ENCODE measurements around the gene RPL21. TPM values are rescaled to one million over a fixed set of nuclear protein-coding genes. Genes with fewer than 3 reads are reported as not detected.
"Not testable (repeated sequence)": the region's sequence is repeated elsewhere in the genome, so short reads cannot be mapped to it uniquely, and the experiment has no call there.

The RPL21 gene
- total RNA-seq, 1 donor from 2014 or later, result 1,245 TPM

DNA sequence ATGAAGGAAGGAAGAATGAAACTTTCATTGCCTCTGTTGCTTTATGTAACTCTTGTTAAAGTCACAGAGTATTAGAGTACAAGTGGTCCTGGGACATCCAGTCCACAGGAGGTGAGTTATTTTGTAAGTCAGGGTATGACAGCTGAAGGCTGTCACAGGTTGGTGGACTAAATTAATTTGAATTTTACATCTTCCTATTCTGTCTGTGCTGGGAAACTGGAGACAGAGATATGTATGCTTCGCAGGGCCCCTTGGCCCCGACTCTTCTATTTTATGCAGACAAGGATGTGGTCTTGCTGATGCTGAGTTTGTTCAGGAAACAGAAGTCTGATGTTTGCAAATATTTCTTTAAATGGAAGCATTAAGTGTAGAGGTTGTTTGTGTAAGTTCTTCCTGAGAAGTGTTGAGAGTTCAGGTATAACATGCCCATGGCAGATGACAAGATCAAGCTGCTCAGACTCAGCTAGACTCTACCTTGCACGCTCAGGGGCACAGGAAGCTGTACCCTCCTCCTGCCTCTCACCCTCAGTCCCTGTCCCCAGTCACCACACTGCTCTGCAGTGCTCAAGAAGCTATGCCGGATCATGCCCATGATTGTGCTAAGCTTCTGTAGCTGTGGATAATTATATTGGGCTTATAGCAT, 42.6 kb downstream of the RPL21 start:
- no peak for TF ChIP-seq CTCF (IDR thresholded peaks at IDR 0.05; ENCODE audit: insufficient read depth, low read length, poor library complexity, severe bottlenecking)
- DNase-seq (ENCODE audit: low read depth), result no peak
- Histone ChIP-seq H3K27me3 (ENCODE audit: control insufficient read depth, insufficient read depth, low read length) (peaks cover 5% of the 10 kb centered on the region), H3K36me3 (ENCODE audit: control insufficient read depth, insufficient read depth, low read length) (no peaks in the 10 kb centered on the region), H3K4me3 (ENCODE audit: low read depth, low read length) (no peak overlapping the region)

DNA sequence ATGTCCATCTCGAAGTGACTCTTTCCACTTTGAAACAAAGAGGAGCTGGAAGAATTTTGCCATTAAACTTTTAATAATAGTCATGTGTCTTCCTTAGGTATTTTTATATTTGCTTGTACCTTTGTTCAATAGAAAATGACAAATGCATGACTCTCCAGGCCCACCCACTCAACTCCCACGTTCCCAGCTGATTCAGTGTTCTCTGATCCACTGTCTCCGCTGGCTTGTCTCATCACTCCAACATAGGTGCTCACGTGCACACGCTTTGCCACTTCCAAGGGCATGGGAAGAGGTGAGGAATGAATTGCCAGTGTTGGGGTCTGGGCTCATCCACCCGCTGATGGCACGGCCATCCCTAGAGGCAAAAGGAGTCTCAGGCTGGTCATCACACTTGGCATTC, 43.7 kb downstream of the RPL21 start:
- Histone ChIP-seq H3K27me3 (ENCODE audit: control insufficient read depth, insufficient read depth, low read length) (peaks cover 5% of the 10 kb centered on the region), H3K36me3 (ENCODE audit: control insufficient read depth, insufficient read depth, low read length) (no peaks in the 10 kb centered on the region), H3K4me3 (ENCODE audit: low read depth, low read length) (no peak overlapping the region)
- DNase-seq (ENCODE audit: low read depth), result no peak
- TF ChIP-seq CTCF (IDR thresholded peaks at IDR 0.05; ENCODE audit: insufficient read depth, low read length, poor library complexity, severe bottlenecking), result no peak

- TF ChIP-seq CTCF (IDR thresholded peaks at IDR 0.05; ENCODE audit: insufficient read depth, low read length, poor library complexity, severe bottlenecking), result no peak
- peaks cover 5% of the 10 kb centered on the region for H3K27me3 ChIP-seq (ENCODE audit: control insufficient read depth, insufficient read depth, low read length)
- no peak overlapping the region for H3K4me3 ChIP-seq (ENCODE audit: low read depth, low read length)
- no peak for DNase-seq (ENCODE audit: low read depth)
- H3K36me3 ChIP-seq (ENCODE audit: control insufficient read depth, insufficient read depth, low read length), result no peaks in the 10 kb centered on the region
Observed at GRCh38 chr13:27295660-27296059, 44.3 kb downstream of the RPL21 start.

DNA sequence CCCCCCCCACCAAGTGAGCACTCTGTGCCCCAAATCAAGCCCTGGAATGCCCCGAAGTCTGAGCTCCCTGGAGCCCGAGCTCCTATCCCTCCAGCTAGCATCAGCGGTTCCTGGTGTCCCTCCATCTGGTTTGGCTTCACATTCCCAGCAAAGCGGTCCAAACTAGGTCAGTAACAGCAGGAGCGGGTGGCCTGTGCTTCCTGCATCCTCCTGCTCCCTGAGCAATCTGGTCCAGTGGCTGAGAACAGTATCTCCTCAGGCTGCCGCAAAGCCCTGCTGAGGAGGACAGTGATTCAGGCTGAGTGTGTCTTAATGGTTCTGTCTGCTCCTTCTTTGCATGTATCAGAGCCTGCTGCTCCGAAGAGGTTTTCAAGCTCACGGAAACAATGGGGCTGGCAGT, 45.1 kb downstream of the RPL21 start:
- peaks cover 5% of the 10 kb centered on the region for H3K27me3 ChIP-seq (ENCODE audit: control insufficient read depth, insufficient read depth, low read length)
- no peak for TF ChIP-seq CTCF (IDR thresholded peaks at IDR 0.05; ENCODE audit: insufficient read depth, low read length, poor library complexity, severe bottlenecking)
- DNase-seq (ENCODE audit: low read depth), result no peak
- no peaks in the 10 kb centered on the region for H3K36me3 ChIP-seq (ENCODE audit: control insufficient read depth, insufficient read depth, low read length)
- H3K4me3 ChIP-seq (ENCODE audit: low read depth, low read length), result no peak overlapping the region

- no peak for TF ChIP-seq CTCF (IDR thresholded peaks at IDR 0.05; ENCODE audit: insufficient read depth, low read length, poor library complexity, severe bottlenecking)
- peaks cover 5% of the 10 kb centered on the region for H3K27me3 ChIP-seq (ENCODE audit: control insufficient read depth, insufficient read depth, low read length)
- H3K36me3 ChIP-seq (ENCODE audit: control insufficient read depth, insufficient read depth, low read length), result no peaks in the 10 kb centered on the region
- DNase-seq (ENCODE audit: low read depth), result no peak
- H3K4me3 ChIP-seq (ENCODE audit: low read depth, low read length), result no peak overlapping the region
Observed at GRCh38 chr13:27298849-27299248, 47.5 kb downstream of the RPL21 start.

DNA sequence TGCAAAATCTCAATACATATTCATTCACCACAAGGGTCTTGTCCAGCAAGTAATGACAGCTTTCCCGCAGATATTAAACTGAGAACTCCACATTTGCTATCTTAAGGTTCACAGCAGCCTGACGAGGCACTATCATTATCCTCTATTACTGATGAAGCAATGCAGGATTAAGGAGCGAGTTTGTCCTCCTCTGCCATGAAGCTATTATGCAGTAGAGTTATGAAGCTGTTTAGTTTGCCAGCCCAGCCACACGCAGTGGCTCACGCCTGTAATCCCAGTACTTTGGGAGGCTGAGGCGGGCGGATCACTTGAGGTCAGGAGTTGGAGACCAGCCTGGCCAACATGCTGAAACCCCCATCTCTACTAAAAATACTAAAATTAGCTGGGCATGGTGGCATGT, 49.0 kb downstream of the RPL21 start:
- not testable (repeated sequence) for H3K36me3 ChIP-seq (ENCODE audit: control insufficient read depth, insufficient read depth, low read length); H3K4me3 ChIP-seq (ENCODE audit: low read depth, low read length); DNase-seq (ENCODE audit: low read depth); H3K27me3 ChIP-seq (ENCODE audit: control insufficient read depth, insufficient read depth, low read length)

Data from kidney epithelial cell (primary cell).